Loucy (cell line): ENCODE measurements around the gene APOBEC3G.

Experiments used
- EZH2phosphoT487 ChIP-seq: fragments of 200-600 bp; IDR thresholded peaks from 2 replicates; pipeline ENCODE4 v1.6.1; 2018; ENCODE audit warnings: antibody characterized with exemption, mild to moderate bottlenecking, moderate library complexity, borderline replicate concordance
- TF ChIP-seq, protein P1 (sequence below): fragments of 200-600 bp; sonication (generic); conservative IDR thresholded peaks from 2 replicates; pipeline ENCODE4 v1.5.1; 2014; ENCODE audit warnings: mild to moderate bottlenecking, antibody characterized with exemption, low read length

DNA sequence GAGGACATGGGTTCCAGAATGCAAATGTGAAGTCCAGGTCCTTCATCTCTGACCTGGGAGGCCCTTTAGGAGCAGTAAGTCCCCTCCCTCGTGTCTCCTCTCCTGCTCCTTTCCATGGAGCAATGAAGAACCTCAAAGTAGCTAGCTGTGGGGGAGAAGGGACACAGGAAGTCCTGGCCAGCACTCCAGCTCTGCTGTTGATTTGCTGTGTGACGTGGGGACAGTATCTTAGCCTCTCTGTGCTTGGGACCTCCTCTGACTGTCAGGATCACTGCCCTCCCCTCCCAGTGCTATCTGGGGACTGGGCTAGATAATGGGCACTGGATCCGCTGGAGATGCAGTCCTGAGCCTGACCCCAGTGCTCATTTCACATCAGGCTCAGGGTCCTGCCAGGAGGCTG, 18.9 kb downstream of the APOBEC3G start:
- TF ChIP-seq, protein P1, sequence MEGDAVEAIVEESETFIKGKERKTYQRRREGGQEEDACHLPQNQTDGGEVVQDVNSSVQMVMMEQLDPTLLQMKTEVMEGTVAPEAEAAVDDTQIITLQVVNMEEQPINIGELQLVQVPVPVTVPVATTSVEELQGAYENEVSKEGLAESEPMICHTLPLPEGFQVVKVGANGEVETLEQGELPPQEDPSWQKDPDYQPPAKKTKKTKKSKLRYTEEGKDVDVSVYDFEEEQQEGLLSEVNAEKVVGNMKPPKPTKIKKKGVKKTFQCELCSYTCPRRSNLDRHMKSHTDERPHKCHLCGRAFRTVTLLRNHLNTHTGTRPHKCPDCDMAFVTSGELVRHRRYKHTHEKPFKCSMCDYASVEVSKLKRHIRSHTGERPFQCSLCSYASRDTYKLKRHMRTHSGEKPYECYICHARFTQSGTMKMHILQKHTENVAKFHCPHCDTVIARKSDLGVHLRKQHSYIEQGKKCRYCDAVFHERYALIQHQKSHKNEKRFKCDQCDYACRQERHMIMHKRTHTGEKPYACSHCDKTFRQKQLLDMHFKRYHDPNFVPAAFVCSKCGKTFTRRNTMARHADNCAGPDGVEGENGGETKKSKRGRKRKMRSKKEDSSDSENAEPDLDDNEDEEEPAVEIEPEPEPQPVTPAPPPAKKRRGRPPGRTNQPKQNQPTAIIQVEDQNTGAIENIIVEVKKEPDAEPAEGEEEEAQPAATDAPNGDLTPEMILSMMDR, result no peak
- no peak for TF ChIP-seq EZH2phosphoT487
